Measurements from ENCODE around the gene AGAP1.

The AGAP1 gene

DNA sequence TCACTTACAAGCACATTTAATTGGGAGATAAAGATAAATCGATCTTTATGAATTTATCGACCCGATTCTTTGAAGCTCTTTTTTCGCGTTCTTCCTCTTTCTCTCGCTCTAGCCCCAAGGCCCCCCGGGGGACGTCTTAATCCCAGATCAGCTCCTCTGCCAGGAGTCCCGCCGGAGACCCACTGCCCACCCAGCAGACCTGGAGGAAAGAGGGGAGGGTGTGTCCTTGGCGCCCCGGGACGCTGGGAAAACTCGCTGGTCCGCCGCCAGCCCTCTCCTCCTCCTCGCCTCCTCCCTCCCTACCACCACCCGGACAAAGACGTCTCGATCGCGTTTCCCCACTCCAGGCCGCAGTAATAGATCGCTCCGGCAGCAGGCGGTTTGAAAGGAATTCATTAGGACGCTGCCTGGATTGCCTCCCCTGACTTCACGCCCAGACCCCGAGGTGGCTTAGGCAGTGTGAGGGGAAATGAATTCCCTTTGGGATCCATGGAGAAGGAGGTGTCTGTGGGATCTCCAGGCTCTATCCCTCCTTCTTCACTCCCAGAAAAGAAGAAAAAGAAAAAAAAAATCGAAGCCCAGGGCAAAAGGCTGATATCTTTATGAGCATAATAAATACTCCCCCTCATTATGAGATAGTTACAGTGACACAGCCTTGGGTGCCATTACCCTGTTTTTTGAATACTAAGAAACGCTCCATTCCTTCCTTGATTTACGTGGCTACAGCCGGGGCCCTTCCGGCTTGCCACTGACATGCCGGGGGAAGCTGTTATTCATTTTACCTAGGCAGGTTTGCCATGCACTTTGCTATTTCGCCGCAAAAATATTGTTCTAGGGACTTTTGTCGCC, 676.1 kb downstream of the AGAP1 start:
- DNase-seq = no peak

DNA sequence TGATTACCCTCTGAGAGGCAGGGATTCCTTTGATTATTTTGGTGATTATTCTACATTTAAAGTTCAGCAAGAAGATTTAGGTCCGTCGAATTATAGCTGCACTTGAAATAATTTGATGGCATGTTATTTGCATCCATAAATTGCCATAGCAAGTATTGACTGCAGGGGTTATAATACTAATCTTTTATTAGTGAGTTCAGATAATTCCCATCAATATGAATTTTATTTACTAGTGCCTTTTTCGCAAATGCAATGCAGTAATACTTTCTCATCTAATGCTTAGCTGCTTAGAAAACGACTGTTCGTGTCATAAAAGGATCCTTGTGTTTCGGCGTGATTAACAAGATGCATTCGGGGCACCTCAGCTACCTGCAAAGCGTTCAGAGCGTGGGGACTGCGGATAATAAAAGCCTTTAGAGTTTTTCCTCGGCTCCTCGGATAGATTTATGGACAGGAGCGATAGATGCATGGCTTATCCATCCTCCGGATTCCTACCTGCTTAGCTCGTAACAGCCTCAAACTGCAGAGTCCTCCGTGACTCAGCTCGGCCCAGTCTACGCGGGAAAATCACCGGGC, 676.8 kb downstream of the AGAP1 start:
- no peak for DNase-seq

DNA sequence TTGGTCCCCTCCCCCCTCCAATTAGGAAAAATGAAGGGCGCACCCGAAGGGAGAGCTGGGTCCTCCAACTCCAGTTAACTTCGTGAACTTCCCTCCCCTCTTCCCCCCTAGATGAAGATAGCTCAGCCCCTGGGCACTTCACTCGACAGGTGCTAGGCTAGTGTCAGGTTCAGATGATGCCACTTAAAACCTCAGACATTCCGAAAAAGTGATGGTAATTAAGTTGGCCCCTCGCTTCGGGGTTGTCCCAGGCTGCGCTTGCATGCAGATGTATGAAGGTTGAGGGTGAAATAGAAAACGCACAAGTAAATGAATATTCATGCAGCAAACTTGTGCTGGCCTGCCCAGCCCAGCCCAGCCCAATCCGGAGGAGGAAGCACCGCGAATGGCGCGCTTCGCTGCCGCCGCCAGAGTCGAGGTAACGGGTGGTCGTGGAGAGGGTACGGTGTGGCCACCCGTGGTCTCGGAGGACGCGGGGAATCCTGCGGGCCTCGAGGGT, 677.4 kb downstream of the AGAP1 start:
- no peak for DNase-seq

DNA sequence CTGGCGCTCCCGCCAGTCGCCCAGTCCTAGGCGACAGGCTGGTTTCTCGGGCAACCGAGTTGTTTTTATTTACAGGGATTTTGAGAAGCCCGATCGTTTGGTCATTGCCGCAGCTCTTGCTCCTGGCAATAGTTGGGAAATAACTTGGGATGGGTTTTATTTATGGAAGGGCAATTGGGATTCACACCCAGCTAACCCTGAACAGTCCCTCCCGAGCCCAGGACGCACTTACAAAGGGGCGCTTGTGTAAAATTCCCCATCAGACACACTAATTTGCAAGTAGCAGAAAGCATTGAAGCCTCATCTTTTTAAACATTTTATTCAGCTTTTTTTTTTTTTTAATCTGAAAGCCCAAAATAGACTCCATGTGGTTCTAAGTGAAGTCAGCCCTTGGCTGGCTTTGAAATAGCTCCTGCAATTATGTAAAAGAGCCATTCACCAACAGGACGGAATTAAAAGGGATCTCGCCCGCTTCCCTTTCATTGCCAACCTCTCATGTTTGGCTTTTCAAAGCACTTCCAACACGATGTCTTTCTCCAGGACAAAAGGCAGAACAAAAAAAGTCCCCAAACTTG, 677.9 kb downstream of the AGAP1 start:
- no peak for DNase-seq

DNA sequence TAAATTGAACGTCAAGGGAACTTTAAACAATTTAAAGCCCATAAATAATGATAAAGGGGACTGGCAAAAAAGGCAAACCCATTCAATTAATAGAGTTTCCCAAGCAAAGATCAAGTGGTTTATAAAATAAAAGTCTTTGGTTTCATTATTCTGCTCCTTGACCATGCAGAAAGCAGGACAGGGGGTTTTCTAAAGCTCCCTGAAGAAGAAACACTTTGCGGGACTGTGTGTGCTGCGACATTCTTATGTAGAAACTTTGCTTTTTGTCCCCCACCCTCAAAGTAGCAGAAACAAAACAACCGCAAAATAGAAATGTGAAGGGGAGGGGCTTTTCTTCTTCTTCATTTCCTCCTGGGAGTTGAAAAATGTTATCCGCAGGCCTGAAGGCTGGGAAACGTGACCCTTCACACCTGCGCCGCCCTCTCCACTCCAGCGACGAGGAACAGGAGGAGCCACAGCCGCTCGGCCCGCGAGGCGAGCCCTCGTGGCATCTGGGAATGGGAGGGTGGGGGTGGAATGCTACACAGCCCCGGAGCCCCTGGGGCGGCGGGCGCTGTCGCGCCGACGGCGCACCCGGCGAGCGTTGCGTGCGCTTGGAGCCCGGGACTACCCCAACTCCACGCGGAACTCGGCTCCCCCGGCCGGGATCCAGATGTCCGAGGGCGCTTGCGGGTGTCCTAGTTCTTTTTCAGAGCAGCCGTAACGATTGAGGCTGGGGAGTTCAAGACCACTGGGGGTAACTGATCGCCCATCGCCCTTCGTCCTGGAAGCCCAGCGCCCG, 678.6 kb downstream of the AGAP1 start:
- DNase-seq = no peak

DNA sequence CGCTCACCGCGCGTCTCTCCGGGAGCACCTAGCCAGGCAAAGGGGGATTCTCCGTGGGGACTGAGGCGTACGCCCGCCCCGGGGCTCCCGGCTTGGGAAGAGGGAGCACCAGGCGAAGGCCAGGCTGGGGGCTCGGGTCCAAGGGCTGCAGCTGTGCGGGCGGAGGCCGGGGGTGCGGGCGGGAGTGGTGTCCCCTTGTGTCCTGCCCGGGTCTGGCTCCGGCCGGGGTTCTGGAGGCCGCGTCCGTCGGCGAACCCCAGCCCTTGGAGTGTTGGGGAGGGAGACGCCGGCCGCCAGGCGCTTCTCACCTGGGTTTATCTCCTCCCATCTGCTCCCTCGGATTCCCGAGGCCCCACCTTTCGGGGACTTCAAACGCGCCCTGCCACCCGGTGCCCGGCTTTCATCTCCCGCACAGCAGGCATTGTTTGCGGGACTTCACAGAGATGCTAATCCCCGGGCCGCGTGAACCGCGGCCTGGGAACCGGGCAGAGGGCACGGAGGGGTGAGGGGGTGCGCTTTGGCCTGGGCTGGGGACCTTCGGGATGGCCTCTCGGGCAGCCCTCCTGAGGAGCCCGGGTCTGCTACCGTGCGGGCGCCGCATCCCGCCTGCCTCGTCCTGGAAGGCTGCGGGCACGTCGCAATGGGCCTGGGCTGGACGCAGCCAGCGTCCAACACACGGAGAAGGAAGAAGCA, 679.3 kb downstream of the AGAP1 start:
- no peak for DNase-seq

DNA sequence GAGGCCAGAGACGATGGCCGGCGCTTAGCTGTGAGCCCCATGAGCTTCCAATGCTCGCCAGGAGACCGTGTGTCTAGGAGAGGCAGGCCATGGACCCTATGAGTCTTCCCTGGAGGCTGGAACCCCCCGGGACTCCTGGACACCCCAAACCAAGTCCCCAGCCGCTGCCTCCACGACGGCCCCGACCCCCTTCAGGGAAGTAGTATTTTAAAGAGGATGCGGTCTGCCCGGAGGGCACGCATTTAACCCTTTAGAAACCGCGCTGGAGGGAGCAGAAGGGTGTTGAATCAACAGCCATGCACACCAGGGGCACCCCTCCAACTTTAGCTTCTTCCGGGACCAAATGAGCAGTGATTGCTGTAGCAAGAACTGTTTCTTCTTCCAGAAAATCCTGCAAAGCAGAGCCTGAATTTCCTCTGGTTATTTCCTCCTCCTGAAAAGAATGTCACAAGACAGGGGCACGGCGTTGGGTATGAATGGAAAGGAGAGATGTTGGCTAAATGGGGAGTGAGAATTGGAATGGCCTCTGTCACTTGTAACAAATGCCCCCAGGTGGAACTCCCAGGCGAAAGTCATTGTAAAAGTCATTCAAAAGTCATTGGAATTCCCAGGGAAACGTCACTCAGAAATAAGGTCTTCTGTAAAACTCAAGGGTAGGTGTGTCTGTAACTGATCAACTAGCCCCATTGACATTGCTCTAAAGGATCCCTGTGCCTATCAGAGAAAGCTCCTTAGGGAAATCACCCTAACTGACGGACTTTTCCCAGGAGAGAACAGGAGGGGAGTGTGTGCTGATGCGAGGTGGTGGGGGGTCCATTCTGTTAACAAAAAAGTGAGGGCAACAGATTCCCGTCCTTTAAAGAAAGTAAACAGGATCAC, 680.1 kb downstream of the AGAP1 start:
- DNase-seq = no peak

DNA sequence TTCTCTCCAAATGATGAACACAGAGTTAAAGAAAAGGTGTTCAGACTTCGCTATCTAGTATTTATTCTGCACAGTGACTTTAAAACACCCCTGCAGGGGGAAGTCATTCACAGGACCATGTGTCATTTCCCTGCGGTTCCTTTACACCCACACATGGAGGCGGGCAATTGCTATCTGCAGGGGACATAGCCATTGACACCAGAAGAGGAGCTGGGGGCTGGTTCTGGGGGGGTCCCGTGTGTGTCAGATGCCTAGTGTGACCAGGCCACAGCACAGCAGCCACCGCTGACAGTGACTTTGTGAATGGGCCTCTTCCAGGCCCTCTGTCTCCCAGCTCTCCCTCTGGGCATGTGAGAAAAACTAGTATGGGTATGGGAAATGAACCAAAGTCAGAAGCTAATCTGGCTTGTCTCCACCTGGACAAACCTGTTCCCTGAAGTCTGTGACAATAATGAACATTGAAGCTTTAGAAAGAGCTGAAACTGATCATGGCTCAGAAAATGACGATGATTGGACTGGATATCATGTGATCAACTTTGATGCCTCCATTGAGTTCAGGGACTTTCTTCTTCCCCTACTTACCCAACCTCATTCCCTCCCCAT, 681.8 kb downstream of the AGAP1 start:
- DNase-seq = no peak

DNA sequence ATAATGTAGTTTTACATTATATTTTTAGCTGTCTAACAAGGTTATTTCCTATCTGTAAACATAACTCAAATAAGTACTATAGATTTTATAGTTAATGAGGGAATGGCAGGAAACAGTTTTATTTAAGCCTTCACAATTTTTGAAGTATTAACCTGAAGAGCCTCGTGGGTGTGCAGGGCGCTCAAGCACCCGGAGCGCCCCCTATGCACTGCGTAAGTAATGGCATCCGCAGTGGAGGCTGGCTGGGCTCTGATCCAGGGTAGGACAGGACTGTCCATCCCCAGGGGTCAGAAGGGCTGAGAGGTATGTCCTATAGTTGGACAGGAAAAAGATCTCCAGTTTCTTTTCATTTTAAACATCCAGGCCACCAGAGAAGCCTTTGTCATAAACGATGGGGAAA, 682.6 kb downstream of the AGAP1 start:
- no peak for DNase-seq

DNA sequence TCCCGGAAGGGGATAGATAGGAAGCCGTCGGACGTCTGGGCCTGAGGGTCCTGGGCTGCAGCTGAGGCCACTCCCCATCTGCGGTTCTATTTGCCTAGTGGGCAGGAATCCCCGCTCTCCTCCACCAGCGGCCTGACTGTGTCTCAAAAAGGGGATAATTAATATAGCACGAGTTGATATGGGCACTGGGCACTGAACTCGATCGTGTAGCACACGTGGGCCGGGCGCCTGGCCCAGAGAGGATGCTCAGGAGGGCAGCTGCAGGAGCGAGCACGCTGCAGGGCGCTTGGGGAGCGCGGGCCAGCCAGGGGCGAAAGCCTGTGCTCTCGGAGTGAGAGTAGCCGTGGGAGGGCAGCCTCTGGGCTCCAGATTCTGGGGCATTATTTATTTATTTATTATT, 683.1 kb downstream of the AGAP1 start:
- DNase-seq = no peak

DNA sequence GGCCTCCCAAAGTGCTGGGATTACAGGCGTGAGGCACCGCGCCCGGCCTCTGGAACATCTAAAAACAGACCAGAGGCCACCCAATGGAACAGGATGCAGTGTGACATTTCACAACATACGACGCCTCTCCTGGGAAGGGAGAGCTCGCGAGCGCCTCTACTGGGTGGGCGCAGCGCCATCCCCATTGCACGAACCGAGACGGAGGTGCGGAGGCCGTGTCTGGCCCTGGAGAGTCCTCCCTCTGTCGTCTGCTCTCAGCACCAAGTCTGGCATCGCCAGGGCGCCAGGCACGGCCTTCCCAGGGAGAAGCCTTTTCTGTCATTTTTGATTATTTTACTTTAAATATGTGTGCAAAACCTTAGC, 683.7 kb downstream of the AGAP1 start:
- DNase-seq = no peak

DNA sequence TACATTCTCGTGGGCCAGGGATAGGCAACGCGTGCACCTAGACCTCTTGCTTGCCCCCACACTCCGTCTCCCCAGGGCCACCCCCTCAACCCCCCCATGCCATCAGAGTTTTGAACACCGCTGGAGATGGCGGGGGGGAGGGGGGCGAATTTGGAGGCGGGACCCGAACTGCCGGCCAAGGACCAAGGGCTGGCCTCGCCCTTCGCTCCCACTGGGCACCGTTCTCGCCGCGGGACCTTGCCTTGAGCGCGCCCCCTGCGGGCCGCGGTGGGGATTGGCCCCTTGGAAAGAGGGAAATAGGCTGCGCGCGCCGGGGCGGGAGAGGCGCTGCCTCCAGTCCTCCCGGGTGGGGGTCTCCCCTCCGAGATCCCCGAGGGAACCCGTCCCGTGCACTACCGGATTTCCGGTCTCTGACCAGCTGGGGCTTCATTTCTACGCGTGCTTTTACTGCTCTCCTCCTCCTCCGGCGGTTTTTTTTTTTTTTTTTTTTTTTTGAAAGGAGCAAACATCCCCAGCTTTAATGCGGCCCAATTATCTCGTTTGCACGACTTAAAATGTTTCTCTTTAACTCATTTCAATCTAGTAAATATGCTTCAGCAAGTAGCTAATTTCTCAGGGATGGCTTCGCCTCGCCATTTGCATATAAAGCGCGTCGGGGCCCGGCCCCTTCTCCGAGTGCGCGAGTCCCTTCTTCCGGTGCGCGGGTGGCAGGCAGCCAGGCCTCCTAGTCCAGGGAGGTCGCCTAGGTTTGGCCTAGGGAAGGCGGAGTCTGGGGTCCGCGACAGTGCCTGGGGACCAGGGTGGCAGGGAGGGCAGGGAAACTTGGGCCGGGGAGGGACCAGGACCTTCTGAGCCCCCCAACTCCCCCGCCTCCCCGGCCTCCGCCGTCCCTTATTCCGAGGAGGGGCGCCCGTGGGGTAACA, 684.4 kb downstream of the AGAP1 start:
- DNase-seq = no peak

DNA sequence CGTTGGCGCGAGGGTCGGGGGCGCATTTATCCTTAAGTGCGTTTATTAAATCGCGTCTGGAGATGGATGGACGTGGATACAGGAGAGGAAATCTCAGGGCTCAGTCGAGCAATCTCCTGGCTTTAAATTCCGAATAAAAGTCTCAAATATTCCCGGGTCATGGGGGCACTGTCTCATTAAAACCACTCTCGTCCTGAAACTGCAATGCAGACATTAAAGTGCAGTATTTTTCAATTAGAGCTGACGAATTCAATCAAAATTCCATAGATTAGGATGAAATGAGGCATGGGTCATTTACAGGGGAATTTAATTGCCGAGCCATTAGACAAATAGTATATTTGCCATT, 685.0 kb downstream of the AGAP1 start:
- no peak for DNase-seq

DNA sequence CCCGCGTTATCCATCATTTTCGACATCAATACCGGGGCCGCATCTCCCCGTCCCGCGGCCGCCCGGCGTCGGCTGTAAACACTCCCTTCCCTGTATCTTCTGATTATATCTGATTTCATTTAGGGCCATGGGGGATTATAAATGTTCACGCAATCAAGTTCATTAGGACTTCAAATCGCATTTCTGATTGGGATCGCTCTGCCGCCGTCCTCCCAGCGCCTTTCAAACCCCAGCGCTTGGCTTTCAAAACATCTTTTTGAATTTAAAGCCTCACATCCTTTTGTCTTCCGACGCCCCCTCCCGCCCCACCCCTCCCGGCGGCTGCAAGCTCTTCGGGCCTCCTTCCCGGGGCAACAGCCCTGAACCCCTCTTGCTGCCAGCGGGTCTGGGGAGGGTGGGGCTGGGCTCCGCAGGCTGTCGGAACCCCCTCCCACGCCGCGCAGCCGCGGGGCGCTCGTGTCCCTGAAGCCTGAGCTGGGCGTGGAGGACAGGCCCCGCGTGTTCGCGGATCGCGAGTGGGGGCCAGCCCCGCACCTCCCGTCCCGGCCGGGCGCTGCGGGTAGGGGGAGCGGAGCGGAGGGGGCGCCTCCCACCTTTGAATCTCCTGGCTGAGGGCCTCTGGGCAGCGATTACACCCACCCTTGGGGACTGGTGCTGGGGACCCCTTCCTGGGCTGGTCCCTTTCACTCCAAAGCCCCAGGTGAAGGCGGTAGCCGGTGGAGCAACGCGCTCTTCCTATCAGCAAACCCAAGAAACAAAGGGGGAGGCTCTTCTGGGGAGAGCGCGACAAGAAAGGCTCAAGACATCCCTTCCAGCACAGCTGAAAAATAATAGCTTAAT, 685.6 kb downstream of the AGAP1 start:
- DNase-seq = no peak

DNA sequence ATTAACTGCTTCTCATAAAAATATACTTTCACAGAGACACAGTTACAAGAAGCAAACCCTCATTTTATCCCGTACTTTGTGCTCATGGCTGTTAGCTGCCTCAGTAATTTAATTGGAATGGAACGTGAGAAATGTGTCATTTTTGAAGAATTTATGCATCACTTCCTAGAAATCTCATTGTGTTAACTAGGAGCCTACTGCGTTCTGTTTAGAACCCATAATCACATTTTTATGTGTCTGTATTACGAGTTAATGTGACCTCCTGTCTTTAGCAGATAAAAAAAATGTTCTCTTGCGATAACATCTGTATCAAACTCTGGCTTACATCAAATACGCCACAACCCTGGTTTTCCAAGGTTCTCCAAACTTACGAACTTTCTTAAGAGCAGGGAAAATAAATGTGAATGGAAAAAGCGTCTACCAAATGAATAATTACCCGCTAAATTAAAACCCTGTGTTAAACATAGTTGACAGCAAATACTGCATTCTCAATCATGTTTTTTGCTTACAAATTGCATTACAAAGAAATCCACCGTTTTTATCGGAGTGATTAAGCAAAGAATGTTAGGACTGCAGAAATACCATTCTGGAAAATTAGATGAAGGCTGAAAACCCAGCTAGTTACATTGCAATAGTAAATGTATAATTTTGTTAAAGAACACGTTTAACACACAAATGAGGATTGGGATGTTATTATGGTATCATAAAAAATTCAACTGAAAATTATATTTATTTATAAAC, 686.4 kb downstream of the AGAP1 start:
- no peak for DNase-seq

DNA sequence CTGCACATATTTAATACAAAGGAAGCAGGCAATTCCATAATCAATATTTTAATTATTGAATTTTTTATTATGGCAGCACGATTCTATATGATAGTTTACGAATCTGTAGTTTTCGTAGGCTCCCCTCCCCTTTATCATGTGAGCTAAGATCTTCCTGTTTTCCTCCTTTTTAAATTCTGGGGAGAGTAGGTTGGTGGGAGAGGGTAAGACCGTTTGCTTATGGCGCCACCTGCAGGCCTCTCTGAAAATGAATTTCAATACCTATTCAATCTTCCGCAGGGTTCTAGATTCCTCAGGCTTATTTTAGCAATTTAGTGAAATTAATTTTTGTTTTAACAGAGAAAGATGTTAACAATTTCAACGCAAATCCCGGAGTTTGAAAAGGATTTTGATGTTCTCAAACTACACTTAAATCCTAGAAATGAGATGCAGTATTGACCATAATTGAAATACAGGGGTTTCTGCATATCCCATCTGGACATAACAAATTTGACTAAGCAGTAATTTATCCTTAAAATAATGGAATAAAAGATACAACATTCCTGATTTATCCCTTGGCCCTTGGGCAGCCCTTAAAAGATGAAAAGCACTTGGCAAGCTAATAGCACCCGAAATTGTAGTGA, 687.1 kb downstream of the AGAP1 start:
- DNase-seq = no peak
